GM12875 (cell line): ENCODE data around the gene RAP1GAP2.
"Not testable (repeated sequence)": the region's sequence is repeated elsewhere in the genome, so short reads cannot be mapped to it uniquely, and the experiment has no call there.

Source experiments
- H3K4me3 ChIP-seq: one replicate; pipeline ENCODE4 v1.5.1; 2011; ENCODE audit warnings: low read depth, low read length, control low read depth
- CTCF ChIP-seq: IDR thresholded peaks from 2 replicates; pipeline ENCODE4 v1.5.1; 2011; ENCODE audit warnings: low read depth, mild to moderate bottlenecking, control low read depth, inconsistent platforms, low read length, moderate library complexity, borderline replicate concordance; ENCODE audit not compliant: insufficient read depth

RAP1GAP2 gene

DNA sequence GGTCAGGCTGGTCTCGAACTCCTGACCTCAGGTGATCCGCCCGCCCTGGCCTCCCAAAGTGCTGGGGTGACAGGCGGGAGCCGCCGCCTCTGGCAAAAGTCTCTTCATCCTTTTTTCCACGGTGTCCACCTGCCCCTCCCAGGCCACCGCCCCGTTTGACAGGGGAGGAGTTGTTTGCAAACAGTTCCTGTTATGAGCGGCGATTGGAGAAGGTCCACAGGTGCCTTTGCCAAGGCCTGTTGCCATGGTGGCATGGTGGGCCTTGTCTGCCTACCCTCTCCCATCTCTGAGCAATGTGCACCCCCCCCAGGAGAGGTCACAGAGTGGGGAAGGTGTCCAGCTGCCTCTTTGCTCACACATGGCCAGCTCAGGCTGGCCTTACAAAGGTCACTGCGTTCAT is 16.0 kb upstream of the RAP1GAP2 start:
- no peak for TF ChIP-seq CTCF
- no peak overlapping the region for H3K4me3 ChIP-seq

DNA sequence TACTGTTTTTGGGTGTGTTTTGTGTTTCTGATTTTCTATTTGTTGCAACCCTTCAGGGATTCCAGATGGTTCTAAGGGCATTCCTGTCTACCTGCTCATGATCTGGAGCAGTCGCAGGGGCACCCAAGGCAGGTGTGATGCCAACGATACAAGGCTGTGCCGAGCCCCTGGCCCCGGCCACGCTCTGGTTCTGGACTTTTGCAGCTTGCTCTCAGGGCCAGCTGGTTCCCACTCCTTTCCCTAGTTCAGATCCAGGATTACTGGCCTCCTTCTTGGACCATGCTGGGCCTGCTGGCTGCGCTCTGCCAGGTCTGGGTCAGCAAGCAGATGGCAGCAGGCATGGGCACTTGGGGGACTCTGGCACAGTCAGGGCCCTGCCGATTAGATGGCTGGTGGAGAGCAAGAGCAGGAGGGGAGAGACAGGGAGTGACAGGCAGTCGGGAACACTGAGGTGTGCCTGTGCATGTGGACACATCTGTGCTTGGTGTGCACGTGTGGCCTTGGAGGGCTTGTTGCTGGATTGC is 15.2 kb upstream of the RAP1GAP2 start:
- no peak overlapping the region for H3K4me3 ChIP-seq
- TF ChIP-seq CTCF = no peak

GRCh38 chr17:2781598-2781997 is 14.6 kb upstream of the RAP1GAP2 start:
- H3K4me3 ChIP-seq = not testable (repeated sequence)

GRCh38 chr17:2782055-2782454 is 14.2 kb upstream of the RAP1GAP2 start:
- no peak overlapping the region for H3K4me3 ChIP-seq
- no peak for TF ChIP-seq CTCF

DNA sequence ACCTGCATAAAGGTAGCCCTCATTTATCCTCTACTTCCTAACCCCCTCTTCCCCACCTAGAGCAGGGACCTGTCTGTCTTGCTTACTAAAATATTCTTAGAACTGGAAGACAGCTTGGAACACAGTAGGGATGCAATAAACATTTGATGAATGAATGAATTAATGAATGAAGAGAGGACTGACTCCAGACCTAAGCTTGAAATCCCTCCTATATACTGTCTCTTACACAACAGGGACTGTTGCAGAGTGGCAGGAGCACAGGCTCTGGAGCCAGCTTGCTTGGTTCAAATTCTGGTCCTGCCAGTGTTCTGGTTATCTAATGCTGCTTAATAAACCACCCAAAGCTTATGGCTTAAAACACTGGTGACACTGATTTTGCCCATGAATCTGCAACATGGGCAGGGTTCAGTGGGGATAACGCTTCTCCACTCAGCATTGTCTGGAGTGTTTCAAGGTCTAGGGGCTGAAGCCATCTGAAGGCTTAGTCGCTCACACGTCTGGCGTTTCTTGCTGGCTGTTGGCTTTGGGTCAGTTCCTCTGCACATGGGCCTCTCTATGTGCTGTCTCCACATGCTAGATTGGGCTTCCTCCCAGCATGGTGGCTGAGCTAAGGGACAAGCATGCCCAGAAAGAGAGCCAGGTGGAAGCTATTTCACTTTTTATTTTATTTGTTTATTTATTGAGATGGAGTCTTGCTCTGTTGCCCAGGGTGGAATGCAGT is 12.8 kb upstream of the RAP1GAP2 start:
- no peak overlapping the region for H3K4me3 ChIP-seq
- TF ChIP-seq CTCF = no peak

DNA sequence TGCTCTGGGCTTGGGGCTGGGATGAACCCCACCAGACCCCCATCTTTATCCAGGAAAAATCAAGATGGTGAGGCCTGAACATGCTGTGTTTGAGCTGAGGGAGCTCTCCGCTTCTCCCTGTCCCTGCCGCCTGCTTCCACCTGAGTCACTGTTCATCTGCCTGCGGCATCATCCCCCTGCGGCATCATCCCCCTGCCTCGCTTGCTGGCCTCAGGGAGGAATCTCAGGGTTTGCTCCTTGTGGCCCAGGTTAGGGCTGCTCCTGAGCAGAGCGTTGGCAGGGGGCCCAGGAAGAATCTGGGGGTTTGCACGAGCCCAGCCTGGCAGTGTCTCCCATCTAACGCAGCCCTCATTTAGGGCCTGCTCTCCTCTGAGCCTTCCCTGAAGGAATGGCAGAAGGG is 11.4 kb upstream of the RAP1GAP2 start:
- no peak for TF ChIP-seq CTCF
- H3K4me3 ChIP-seq = no peak overlapping the region

- H3K4me3 ChIP-seq = not testable (repeated sequence)
These were observed 10.9 kb upstream of the RAP1GAP2 start for GRCh38 chr17:2785376-2785775.

DNA sequence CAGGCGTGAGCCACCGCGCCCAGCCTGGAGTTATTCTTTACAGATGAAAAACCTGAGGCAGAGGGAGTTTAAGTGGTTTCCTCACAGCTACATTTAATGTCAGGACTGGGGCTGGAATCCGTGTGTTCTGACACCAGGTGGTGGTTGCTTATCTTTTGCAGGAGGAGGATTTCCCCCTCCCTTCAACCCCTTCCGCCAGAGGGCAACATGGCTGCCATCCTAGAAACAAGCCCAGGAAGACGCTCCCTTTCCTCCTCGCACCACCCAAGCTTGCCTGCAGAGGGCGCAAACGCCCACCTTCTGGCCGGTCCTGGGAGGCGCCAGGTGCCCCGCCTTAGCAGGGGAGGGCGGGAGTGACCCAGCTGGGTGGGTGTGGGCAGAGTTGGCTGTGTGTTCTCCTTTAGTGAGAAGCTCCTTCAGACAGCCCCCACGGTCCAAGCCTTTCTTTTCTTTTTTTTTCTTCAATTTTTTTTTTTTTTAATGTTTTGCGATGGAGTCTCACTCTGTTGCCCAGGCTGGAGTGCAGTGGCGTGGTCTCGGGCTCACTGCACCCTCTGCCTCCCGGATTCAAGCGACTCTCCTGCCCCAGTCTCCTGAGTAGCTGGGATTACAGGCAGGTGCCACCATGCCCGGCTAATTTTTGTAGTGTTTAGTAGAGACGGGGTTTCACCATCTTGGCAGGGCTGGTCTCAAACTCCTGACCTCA is 9.9 kb upstream of the RAP1GAP2 start:
- peak; percentile 89 for TF ChIP-seq CTCF
- no peak overlapping the region for H3K4me3 ChIP-seq
